HUES48 (cell line): Measurements from ENCODE around the gene ZNF334.

Experiments
- H3K27ac ChIP-seq: one replicate; pipeline ENCODE4 v1.7.0; 2013; ENCODE audit warnings: low read depth, low read length, inconsistent platforms
- H3K27me3 ChIP-seq: 2 replicates; pipeline ENCODE4 v1.6.1; 2013; ENCODE audit warnings: mild to moderate bottlenecking, low read length; ENCODE audit not compliant: control insufficient read depth, insufficient read depth
- H3K36me3 ChIP-seq: 2 replicates; pipeline ENCODE4 v1.6.1; 2013; ENCODE audit warnings: low read length; ENCODE audit not compliant: control insufficient read depth, insufficient read depth
- H3K4me1 ChIP-seq: 2 replicates; pipeline ENCODE4 v1.6.1; 2013; ENCODE audit warnings: mild to moderate bottlenecking, low read length; ENCODE audit not compliant: control insufficient read depth, insufficient read depth
- H3K4me3 ChIP-seq: 2 replicates; pipeline ENCODE4 v1.5.1; 2013; ENCODE audit warnings: mild to moderate bottlenecking, low read depth, low read length
- H3K9ac ChIP-seq: 2 replicates; pipeline ENCODE4 v1.6.1; 2013; ENCODE audit warnings: mild to moderate bottlenecking, low read depth, low read length, moderate library complexity
- H3K9me3 ChIP-seq: 2 replicates; pipeline ENCODE4 v1.6.1; 2013; ENCODE audit warnings: low read length; ENCODE audit not compliant: control insufficient read depth, insufficient read depth

ZNF334 gene

GRCh38 chr20:46544576-46544975 is 31.2 kb upstream of the ZNF334 start:
- no peaks in the 10 kb centered on the region for H3K4me1 ChIP-seq
- no peak overlapping the region for H3K27ac ChIP-seq
- no peaks in the 10 kb centered on the region for H3K9me3 ChIP-seq
- H3K9ac ChIP-seq = no peak overlapping the region
- H3K36me3 ChIP-seq = no peaks in the 10 kb centered on the region
- H3K4me3 ChIP-seq = no peak overlapping the region
- no peaks in the 10 kb centered on the region for H3K27me3 ChIP-seq

- no peak overlapping the region for H3K27ac ChIP-seq
Measured at GRCh38 chr20:46543959-46544358, 30.6 kb upstream of the ZNF334 start.

GRCh38 chr20:46543033-46543432 is 29.7 kb upstream of the ZNF334 start:
- Histone ChIP-seq H3K27me3 (no peaks in the 10 kb centered on the region), H3K4me1 (0 out of 2 replicates have a peak, but pooled peaks cover 3% of the 10 kb centered on the region), H3K9ac (no peak overlapping the region), H3K27ac (no peak overlapping the region), H3K4me3 (no peak overlapping the region), H3K9me3 (no peaks in the 10 kb centered on the region), H3K36me3 (no peaks in the 10 kb centered on the region)

More at GRCh38 chr20:46543959-46544358, 30.6 kb upstream of the ZNF334 start:
- Histone ChIP-seq H3K4me3 (no peak overlapping the region), H3K27me3 (no peaks in the 10 kb centered on the region), H3K9ac (no peak overlapping the region), H3K9me3 (no peaks in the 10 kb centered on the region), H3K36me3 (no peaks in the 10 kb centered on the region), H3K4me1 (0 out of 2 replicates have a peak, but pooled peaks cover 3% of the 10 kb centered on the region)

- Histone ChIP-seq H3K4me1 (0 out of 2 replicates have a peak, but pooled peaks cover 3% of the 10 kb centered on the region), H3K4me3 (no peak overlapping the region), H3K27ac (no peak overlapping the region), H3K27me3 (no peaks in the 10 kb centered on the region), H3K9me3 (no peaks in the 10 kb centered on the region), H3K9ac (no peak overlapping the region), H3K36me3 (no peaks in the 10 kb centered on the region)
Measured at GRCh38 chr20:46541229-46541935, 28.0 kb upstream of the ZNF334 start.

- no peak overlapping the region for H3K27ac ChIP-seq
- no peak overlapping the region for H3K4me3 ChIP-seq
- H3K9ac ChIP-seq = no peak overlapping the region
- no peaks in the 10 kb centered on the region for H3K27me3 ChIP-seq
- 0 out of 2 replicates have a peak, but pooled peaks cover 3% of the 10 kb centered on the region for H3K4me1 ChIP-seq
- H3K36me3 ChIP-seq = no peaks in the 10 kb centered on the region
- H3K9me3 ChIP-seq = no peaks in the 10 kb centered on the region
Measured at GRCh38 chr20:46539113-46539512, 25.8 kb upstream of the ZNF334 start.

GRCh38 chr20:46530640-46531039 is 17.3 kb upstream of the ZNF334 start:
- no peaks in the 10 kb centered on the region for H3K27me3 ChIP-seq
- H3K27ac ChIP-seq = no peak overlapping the region
- no peaks in the 10 kb centered on the region for H3K4me1 ChIP-seq
- H3K36me3 ChIP-seq = no peaks in the 10 kb centered on the region
- H3K9ac ChIP-seq = no peak overlapping the region
- no peaks in the 10 kb centered on the region for H3K9me3 ChIP-seq
- no peak overlapping the region for H3K4me3 ChIP-seq

GRCh38 chr20:46523696-46524328 is 10.5 kb upstream of the ZNF334 start:
- H3K4me3 ChIP-seq = no peak overlapping the region
- H3K27ac ChIP-seq = no peak overlapping the region
- H3K9me3 ChIP-seq = no peaks in the 10 kb centered on the region
- no peaks in the 10 kb centered on the region for H3K36me3 ChIP-seq
- H3K4me1 ChIP-seq = no peaks in the 10 kb centered on the region
- H3K27me3 ChIP-seq = no peaks in the 10 kb centered on the region
- no peak overlapping the region for H3K9ac ChIP-seq

GRCh38 chr20:46523108-46523507 is 9.7 kb upstream of the ZNF334 start:
- H3K4me1 ChIP-seq = no peaks in the 10 kb centered on the region
- H3K36me3 ChIP-seq = no peaks in the 10 kb centered on the region
- no peak overlapping the region for H3K9ac ChIP-seq
- H3K27me3 ChIP-seq = no peaks in the 10 kb centered on the region
- H3K27ac ChIP-seq = no peak overlapping the region
- no peaks in the 10 kb centered on the region for H3K9me3 ChIP-seq
- H3K4me3 ChIP-seq = no peak overlapping the region

GRCh38 chr20:46520976-46521579 is 7.7 kb upstream of the ZNF334 start:
- no peaks in the 10 kb centered on the region for H3K27me3 ChIP-seq
- no peaks in the 10 kb centered on the region for H3K9me3 ChIP-seq
- no peak overlapping the region for H3K4me3 ChIP-seq
- no peak overlapping the region for H3K27ac ChIP-seq
- no peak overlapping the region for H3K9ac ChIP-seq
- no peaks in the 10 kb centered on the region for H3K36me3 ChIP-seq
- no peaks in the 10 kb centered on the region for H3K4me1 ChIP-seq

GRCh38 chr20:46520540-46520939 is 7.2 kb upstream of the ZNF334 start:
- H3K4me3 ChIP-seq = no peak overlapping the region
- no peaks in the 10 kb centered on the region for H3K9me3 ChIP-seq
- H3K9ac ChIP-seq = no peak overlapping the region
- H3K36me3 ChIP-seq = no peaks in the 10 kb centered on the region
- H3K27ac ChIP-seq = no peak overlapping the region
- H3K27me3 ChIP-seq = no peaks in the 10 kb centered on the region
- H3K4me1 ChIP-seq = no peaks in the 10 kb centered on the region

GRCh38 chr20:46519471-46520068 is 6.2 kb upstream of the ZNF334 start:
- H3K36me3 ChIP-seq = no peaks in the 10 kb centered on the region
- H3K27me3 ChIP-seq = no peaks in the 10 kb centered on the region
- H3K9me3 ChIP-seq = no peaks in the 10 kb centered on the region
- no peaks in the 10 kb centered on the region for H3K4me1 ChIP-seq
- H3K4me3 ChIP-seq = no peak overlapping the region
- H3K9ac ChIP-seq = no peak overlapping the region
- no peak overlapping the region for H3K27ac ChIP-seq
